HCT116 (cell line): Measurements from ENCODE around the gene INSYN1. TPM values are rescaled to one million over a fixed set of nuclear protein-coding genes. Genes with fewer than 3 reads are reported as not detected.

Source experiments
- ATAC-seq: fragments of 200-7000 bp; cut with Tn5 transposase; 2 replicates; pipeline ENCODE4 v1.9.1; 2020; ENCODE audit warnings: mild to moderate bottlenecking, moderate library complexity
- BruUV-seq: library from RNA; stranded (reverse); fragments of 400-500 nt; replicated peaks from 2 replicates; lab custom pipeline; 2021; lab: Mats Ljungman, UMichigan
- CTCF ChIA-PET: fragments of 300-600 bp; sonication (Branson Sonifier 250); formaldehyde crosslinking; loops from one replicate; lab custom pipeline; 2021; ENCODE audit warnings: antibody characterized with exemption; lab: Charles Lee
- POLR2A ChIA-PET: fragments of 300-600, 350-600 bp; sonication (Branson Sonifier 250); formaldehyde crosslinking; loops from one replicate; lab custom pipeline; 2021; ENCODE audit warnings: antibody characterized with exemption; lab: Charles Lee
- RAD21 ChIA-PET, 2 experiments: fragments of 300-600 bp; sonication (Branson Sonifier 250); formaldehyde crosslinking; loops; one replicate each; lab custom pipeline; 2023; ENCODE audit warnings: low total read pairs in 2 of 2; ENCODE audit not compliant: uncharacterized antibody in 2 of 2, unreplicated experiment in 2 of 2, low non-redundant PET in 1 of 2; lab: Charles Lee
- DNase-seq: peaks from one replicate; pipeline ENCODE4 v3.0.0-alpha.2; 2010; ENCODE audit warnings: low read depth, low spot score
- H2AFZ ChIP-seq: fragments of 200-600 bp; shearing (Covaris generic), sonication (generic); 2 replicates; pipeline ENCODE4 v1.6.1; 2017; ENCODE audit warnings: low read depth, mixed run types, mixed read lengths, antibody characterized with exemption, low read length; ENCODE audit not compliant: poor library complexity, severe bottlenecking
- H3K27ac ChIP-seq: 2 replicates; pipeline ENCODE4 v1.5.1; 2012; ENCODE audit warnings: low read depth, low read length
- H3K27me3 ChIP-seq: fragments of 200-600 bp; sonication (generic); 2 replicates; pipeline ENCODE4 v1.6.1; 2016; ENCODE audit warnings: mixed run types, low read length, mixed read lengths; ENCODE audit not compliant: insufficient read depth
- H3K36me3 ChIP-seq, 2 experiments: fragments of 200-500 bp in 1 of 2; fragments of 200-600 bp in 1 of 2; sonication (Bioruptor generic) in 1 of 2; sonication (generic) in 1 of 2; 2 replicates each; pipeline versions ENCODE4 v1.5.1 to v1.6.1; 2014 to 2016; ENCODE audit warnings: low read length in 2 of 2, inconsistent platforms in 1 of 2, mixed read lengths in 1 of 2, mixed run types in 1 of 2; ENCODE audit not compliant: insufficient read depth in 2 of 2, control insufficient read depth in 1 of 2
- H3K4me1 ChIP-seq, 2 experiments: fragments of 200-600 bp in 1 of 2; sonication (generic) in 1 of 2; 2 replicates each; pipeline versions ENCODE4 v1.5.1 to v1.6.1; 2012 to 2017; ENCODE audit warnings: low read length in 2 of 2, inconsistent platforms in 1 of 2, mild to moderate bottlenecking in 1 of 2, mixed read lengths in 1 of 2, mixed run types in 1 of 2, moderate library complexity in 1 of 2; ENCODE audit not compliant: insufficient read depth in 2 of 2, control insufficient read depth in 1 of 2
- H3K4me2 ChIP-seq: fragments of 200-600 bp; sonication (generic); 2 replicates; pipeline ENCODE4 v1.6.1; 2017; ENCODE audit warnings: mixed run types, low read length, mixed read lengths
- H3K4me3 ChIP-seq, 2 experiments: fragments of 200-600 bp in 1 of 2; sonication (generic) in 1 of 2; replicated peaks in 1 of 2; 2 replicates each; pipeline ENCODE4 v1.5.1; 2011 to 2016; ENCODE audit warnings: low read length in 2 of 2, control low read depth in 1 of 2, low read depth in 1 of 2, mild to moderate bottlenecking in 1 of 2, mixed read lengths in 1 of 2, mixed run types in 1 of 2
- H3K79me2 ChIP-seq: fragments of 200-600 bp; sonication (generic); 2 replicates; pipeline ENCODE4 v1.6.1; 2017; ENCODE audit warnings: mild to moderate bottlenecking, mixed run types, low read length, moderate library complexity, mixed read lengths; ENCODE audit not compliant: insufficient read depth
- H3K9ac ChIP-seq: fragments of 200-600 bp; sonication (generic); 2 replicates; pipeline ENCODE4 v1.6.1; 2016; ENCODE audit warnings: low read length, mixed read lengths
- H3K9me2 ChIP-seq: fragments of 200-600 bp; sonication (generic), shearing (Covaris generic); 2 replicates; pipeline ENCODE4 v1.6.1; 2017; ENCODE audit warnings: mixed run types, mild to moderate bottlenecking, moderate library complexity; ENCODE audit not compliant: insufficient read depth
- H3K9me3 ChIP-seq, 2 experiments: fragments of 200-500 bp in 1 of 2; fragments of 200-600 bp in 1 of 2; sonication (Bioruptor generic) in 1 of 2; sonication (generic) in 1 of 2; 2 replicates each; pipeline ENCODE4 v1.6.1; 2014 to 2017; ENCODE audit warnings: low read length in 2 of 2, mixed read lengths in 2 of 2, inconsistent platforms in 1 of 2, low read depth in 1 of 2, mild to moderate bottlenecking in 1 of 2, mixed run types in 1 of 2, moderate library complexity in 1 of 2; ENCODE audit not compliant: control insufficient read depth in 1 of 2, insufficient read depth in 1 of 2
- H4K20me1 ChIP-seq: fragments of 200-600 bp; sonication (generic), shearing (Covaris generic); 2 replicates; pipeline ENCODE4 v1.6.1; 2017; ENCODE audit warnings: mixed run types, mild to moderate bottlenecking, moderate library complexity; ENCODE audit not compliant: insufficient read depth
- CBX3 ChIP-seq: IDR thresholded peaks from 2 replicates; pipeline ENCODE4 v1.6.1; 2012; ENCODE audit warnings: low read depth
- EGR1 ChIP-seq: IDR thresholded peaks from 2 replicates; pipeline ENCODE4 v1.6.1; 2012; ENCODE audit warnings: low read depth
- ELF1 ChIP-seq: IDR thresholded peaks from 2 replicates; pipeline ENCODE4 v1.6.1; 2012; ENCODE audit warnings: low read depth, borderline replicate concordance
- EZH2 ChIP-seq: fragments of 200-600 bp; sonication (generic); IDR thresholded peaks from 2 replicates; pipeline ENCODE4 v1.6.1; 2017; ENCODE audit warnings: antibody characterized with exemption, mixed run types
- EZH2phosphoT487 ChIP-seq: fragments of 200-600 bp; IDR thresholded peaks from 2 replicates; pipeline ENCODE4 v1.6.1; 2018; ENCODE audit warnings: antibody characterized with exemption, borderline replicate concordance
- MAX ChIP-seq: IDR thresholded peaks from 2 replicates; pipeline ENCODE4 v1.6.1; 2012
- POLR2AphosphoS5 ChIP-seq: IDR thresholded peaks from 2 replicates; pipeline ENCODE4 v1.6.1; 2011; ENCODE audit warnings: mild to moderate bottlenecking, low read depth, low read length, moderate library complexity
- RAD21 ChIP-seq: IDR thresholded peaks from 2 replicates; pipeline ENCODE4 v1.6.1; 2012; ENCODE audit warnings: low read depth, mild to moderate bottlenecking
- SP1 ChIP-seq: IDR thresholded peaks from 2 replicates; pipeline ENCODE4 v1.6.1; 2012; ENCODE audit warnings: low read depth
- SRF ChIP-seq: IDR thresholded peaks from 2 replicates; pipeline ENCODE4 v1.6.1; 2012; ENCODE audit warnings: low read depth
- TCF7L2 ChIP-seq: IDR thresholded peaks from 2 replicates; pipeline ENCODE4 v1.7.0; 2011; ENCODE audit warnings: borderline replicate concordance, inconsistent platforms; ENCODE audit not compliant: insufficient read depth, insufficient read length; ENCODE audit errors: extremely low read depth
- YY1 ChIP-seq: IDR thresholded peaks from 2 replicates; pipeline ENCODE4 v1.6.1; 2011; ENCODE audit warnings: low read length, low read depth, moderate library complexity, mild to moderate bottlenecking; ENCODE audit not compliant: insufficient replicate concordance; ENCODE audit errors: extremely low read depth
- ZFX ChIP-seq: fragments of 450-650 bp; IDR thresholded peaks from 2 replicates; pipeline ENCODE4 v1.6.1; 2017
- ZNF274 ChIP-seq: fragments of 200-500 bp; sonication (Bioruptor generic); IDR thresholded peaks from 2 replicates; pipeline ENCODE4 v1.6.1; 2014; ENCODE audit warnings: mild to moderate bottlenecking, low read depth, low read length, inconsistent platforms
- intact Hi-C: fragments of 100-400 bp; cut with micrococcal nuclease; formaldehyde crosslinking; loops from 2 replicates; pipeline ENCODE4 v1.10.0; 2022
- total RNA-seq: library from RNA; stranded (reverse); gene quantifications from one replicate; pipeline ENCODE4 v1.2.1, GENCODE V29; 2021; ENCODE audit not compliant: unreplicated experiment
- TF ChIP-seq, protein P1 (sequence below): IDR thresholded peaks from 2 replicates; pipeline ENCODE4 v1.6.1; 2012; ENCODE audit warnings: low read depth
- TF ChIP-seq, protein P2 (sequence below), 3 experiments: fragments of 200-600 bp in 1 of 3; sonication (generic) in 1 of 3; IDR thresholded peaks in 2 of 3; conservative IDR thresholded peaks in 1 of 3; 2 replicates each; pipeline ENCODE4 v1.5.1; 2012 to 2017; ENCODE audit warnings: low read depth in 2 of 3, low read length in 2 of 3, antibody characterized with exemption in 1 of 3, borderline replicate concordance in 1 of 3, control low read depth in 1 of 3, mild to moderate bottlenecking in 1 of 3, mixed read lengths in 1 of 3, mixed run types in 1 of 3, moderate library complexity in 1 of 3; ENCODE audit not compliant: insufficient read depth in 1 of 3
- TF ChIP-seq, protein P3 (sequence below): IDR thresholded peaks from 2 replicates; pipeline ENCODE4 v1.6.1; 2011; ENCODE audit warnings: mild to moderate bottlenecking, low read length, moderate library complexity; ENCODE audit not compliant: insufficient replicate concordance; ENCODE audit errors: extremely low read depth

INSYN1 gene
- total RNA-seq, 1 experiment from 2014 or later: 2.0 TPM

DNA sequence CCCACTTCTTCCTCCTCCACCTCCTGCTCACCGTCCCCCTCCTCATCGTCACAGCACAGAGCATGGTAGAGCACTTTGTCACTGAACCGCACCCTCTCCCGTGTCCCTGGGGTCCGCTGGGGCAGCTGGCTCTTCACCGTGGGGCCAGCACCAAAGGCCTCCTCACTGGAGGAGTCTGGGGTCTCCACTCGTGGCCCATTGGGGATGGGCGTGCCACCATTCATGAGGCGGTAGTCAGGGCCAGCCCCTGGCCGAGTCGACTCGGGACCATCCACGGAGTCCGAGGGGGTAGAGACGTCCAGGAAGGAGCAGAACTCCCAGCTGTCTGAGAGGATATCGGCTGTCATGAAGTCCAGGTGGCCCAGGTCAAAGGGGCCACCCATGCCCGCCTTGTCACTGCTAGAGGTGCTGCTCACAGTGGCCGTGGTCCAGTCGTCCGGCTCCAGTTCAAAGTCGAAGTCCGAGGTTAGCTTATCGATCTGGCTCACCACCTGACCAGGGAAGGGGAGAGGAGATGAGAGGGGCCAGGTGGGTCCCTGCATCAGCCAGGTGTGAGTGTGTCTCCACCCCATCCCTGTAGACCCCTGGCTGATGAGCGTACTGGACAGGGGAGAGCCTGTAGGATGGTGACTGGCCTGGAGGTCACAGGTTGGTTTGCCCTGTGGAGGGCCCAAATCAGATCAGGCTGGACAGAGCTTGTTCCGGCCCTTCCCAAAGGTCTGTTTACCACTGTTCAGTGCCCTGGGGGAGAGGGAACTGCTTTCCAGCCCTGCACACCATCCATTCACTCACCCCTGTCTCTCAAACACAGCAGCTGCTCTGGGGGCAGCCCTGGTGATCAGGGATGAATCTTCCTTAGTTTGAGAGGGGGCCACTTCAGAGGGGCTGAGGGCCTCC, 12.8 kb downstream of the INSYN1 start:
- no peaks in the 10 kb centered on the region for H3K36me3 ChIP-seq
- peaks cover 7 to 11% of the 10 kb centered on the region in 2 experiments for H3K4me1 ChIP-seq
- ChIA-PET RAD21 (no interaction called here), POLR2A (no interaction called here), CTCF (no interaction called here)
- H3K4me2 ChIP-seq: no peak overlapping the region
- intact Hi-C loops: no loop called here
- TF ChIP-seq, protein P1, sequence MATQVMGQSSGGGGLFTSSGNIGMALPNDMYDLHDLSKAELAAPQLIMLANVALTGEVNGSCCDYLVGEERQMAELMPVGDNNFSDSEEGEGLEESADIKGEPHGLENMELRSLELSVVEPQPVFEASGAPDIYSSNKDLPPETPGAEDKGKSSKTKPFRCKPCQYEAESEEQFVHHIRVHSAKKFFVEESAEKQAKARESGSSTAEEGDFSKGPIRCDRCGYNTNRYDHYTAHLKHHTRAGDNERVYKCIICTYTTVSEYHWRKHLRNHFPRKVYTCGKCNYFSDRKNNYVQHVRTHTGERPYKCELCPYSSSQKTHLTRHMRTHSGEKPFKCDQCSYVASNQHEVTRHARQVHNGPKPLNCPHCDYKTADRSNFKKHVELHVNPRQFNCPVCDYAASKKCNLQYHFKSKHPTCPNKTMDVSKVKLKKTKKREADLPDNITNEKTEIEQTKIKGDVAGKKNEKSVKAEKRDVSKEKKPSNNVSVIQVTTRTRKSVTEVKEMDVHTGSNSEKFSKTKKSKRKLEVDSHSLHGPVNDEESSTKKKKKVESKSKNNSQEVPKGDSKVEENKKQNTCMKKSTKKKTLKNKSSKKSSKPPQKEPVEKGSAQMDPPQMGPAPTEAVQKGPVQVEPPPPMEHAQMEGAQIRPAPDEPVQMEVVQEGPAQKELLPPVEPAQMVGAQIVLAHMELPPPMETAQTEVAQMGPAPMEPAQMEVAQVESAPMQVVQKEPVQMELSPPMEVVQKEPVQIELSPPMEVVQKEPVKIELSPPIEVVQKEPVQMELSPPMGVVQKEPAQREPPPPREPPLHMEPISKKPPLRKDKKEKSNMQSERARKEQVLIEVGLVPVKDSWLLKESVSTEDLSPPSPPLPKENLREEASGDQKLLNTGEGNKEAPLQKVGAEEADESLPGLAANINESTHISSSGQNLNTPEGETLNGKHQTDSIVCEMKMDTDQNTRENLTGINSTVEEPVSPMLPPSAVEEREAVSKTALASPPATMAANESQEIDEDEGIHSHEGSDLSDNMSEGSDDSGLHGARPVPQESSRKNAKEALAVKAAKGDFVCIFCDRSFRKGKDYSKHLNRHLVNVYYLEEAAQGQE: no peak
- TF ChIP-seq TCF7L2 (no peak), POLR2AphosphoS5 (no peak), MAX (no peak), YY1 (no peak), EZH2 (no peak), RAD21 (no peak), CBX3 (no peak), EZH2phosphoT487 (no peak), ELF1 (no peak), ZNF274 (no peak), SP1 (no peak), SRF (no peak), ZFX (no peak), EGR1 (no peak)
- TF ChIP-seq, protein P2, sequence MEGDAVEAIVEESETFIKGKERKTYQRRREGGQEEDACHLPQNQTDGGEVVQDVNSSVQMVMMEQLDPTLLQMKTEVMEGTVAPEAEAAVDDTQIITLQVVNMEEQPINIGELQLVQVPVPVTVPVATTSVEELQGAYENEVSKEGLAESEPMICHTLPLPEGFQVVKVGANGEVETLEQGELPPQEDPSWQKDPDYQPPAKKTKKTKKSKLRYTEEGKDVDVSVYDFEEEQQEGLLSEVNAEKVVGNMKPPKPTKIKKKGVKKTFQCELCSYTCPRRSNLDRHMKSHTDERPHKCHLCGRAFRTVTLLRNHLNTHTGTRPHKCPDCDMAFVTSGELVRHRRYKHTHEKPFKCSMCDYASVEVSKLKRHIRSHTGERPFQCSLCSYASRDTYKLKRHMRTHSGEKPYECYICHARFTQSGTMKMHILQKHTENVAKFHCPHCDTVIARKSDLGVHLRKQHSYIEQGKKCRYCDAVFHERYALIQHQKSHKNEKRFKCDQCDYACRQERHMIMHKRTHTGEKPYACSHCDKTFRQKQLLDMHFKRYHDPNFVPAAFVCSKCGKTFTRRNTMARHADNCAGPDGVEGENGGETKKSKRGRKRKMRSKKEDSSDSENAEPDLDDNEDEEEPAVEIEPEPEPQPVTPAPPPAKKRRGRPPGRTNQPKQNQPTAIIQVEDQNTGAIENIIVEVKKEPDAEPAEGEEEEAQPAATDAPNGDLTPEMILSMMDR (IDR thresholded peaks at IDR 0.05 in 2 of 3, conservative IDR thresholded peaks at IDR 0.05 in 1 of 3; ENCODE audit: borderline replicate concordance in 1 of 3, insufficient read depth in 1 of 3, low read depth in 2 of 3, low read length in 2 of 3): no peak
- TF ChIP-seq, protein P3, sequence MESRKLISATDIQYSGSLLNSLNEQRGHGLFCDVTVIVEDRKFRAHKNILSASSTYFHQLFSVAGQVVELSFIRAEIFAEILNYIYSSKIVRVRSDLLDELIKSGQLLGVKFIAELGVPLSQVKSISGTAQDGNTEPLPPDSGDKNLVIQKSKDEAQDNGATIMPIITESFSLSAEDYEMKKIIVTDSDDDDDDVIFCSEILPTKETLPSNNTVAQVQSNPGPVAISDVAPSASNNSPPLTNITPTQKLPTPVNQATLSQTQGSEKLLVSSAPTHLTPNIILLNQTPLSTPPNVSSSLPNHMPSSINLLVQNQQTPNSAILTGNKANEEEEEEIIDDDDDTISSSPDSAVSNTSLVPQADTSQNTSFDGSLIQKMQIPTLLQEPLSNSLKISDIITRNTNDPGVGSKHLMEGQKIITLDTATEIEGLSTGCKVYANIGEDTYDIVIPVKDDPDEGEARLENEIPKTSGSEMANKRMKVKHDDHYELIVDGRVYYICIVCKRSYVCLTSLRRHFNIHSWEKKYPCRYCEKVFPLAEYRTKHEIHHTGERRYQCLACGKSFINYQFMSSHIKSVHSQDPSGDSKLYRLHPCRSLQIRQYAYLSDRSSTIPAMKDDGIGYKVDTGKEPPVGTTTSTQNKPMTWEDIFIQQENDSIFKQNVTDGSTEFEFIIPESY: no peak
- H3K9me3 ChIP-seq: no peaks in the 10 kb centered on the region
- no peaks in the 10 kb centered on the region for H4K20me1 ChIP-seq
- H3K9ac ChIP-seq: no peak overlapping the region
- H2AFZ ChIP-seq: no peak overlapping the region
- no TSS peak for BruUV-seq
- ATAC-seq (no peak), DNase-seq (no peak)
- H3K79me2 ChIP-seq: no peaks in the 10 kb centered on the region
- H3K27me3 ChIP-seq: no peaks in the 10 kb centered on the region
- no peak overlapping the region for H3K27ac ChIP-seq
- no peaks in the 10 kb centered on the region for H3K9me2 ChIP-seq
- no peak overlapping the region for H3K4me3 ChIP-seq
